Muscle layer of colon (tissue), 2 donors: ENCODE results near the gene CHST13.

ENCODE experiments used
- H3K27ac ChIP-seq: one replicate; pipeline ENCODE4 v1.7.0; 2013; ENCODE audit warnings: low read depth, mild to moderate bottlenecking, low read length, moderate library complexity
- H3K27me3 ChIP-seq, 2 donors: one replicate each; pipeline ENCODE4 v1.7.0; 2013; ENCODE audit warnings: low read length in 2 of 2, mild to moderate bottlenecking in 2 of 2; ENCODE audit not compliant: insufficient read depth in 2 of 2, control insufficient read depth in 1 of 2
- H3K36me3 ChIP-seq: one replicate; pipeline ENCODE4 v1.7.0; 2013; ENCODE audit warnings: mild to moderate bottlenecking, low read length; ENCODE audit not compliant: insufficient read depth
- H3K4me1 ChIP-seq: one replicate; pipeline ENCODE4 v1.7.0; 2013; ENCODE audit warnings: mild to moderate bottlenecking, low read length; ENCODE audit not compliant: insufficient read depth
- H3K4me3 ChIP-seq, 2 donors: one replicate each; pipeline ENCODE4 v1.7.0; 2013; ENCODE audit warnings: low read length in 2 of 2, low read depth in 1 of 2, mild to moderate bottlenecking in 1 of 2, moderate library complexity in 1 of 2
- H3K9ac ChIP-seq: one replicate; pipeline ENCODE4 v1.7.0; 2013; ENCODE audit warnings: low read length
- H3K9me3 ChIP-seq: one replicate; pipeline ENCODE4 v1.7.0; 2013; ENCODE audit warnings: mild to moderate bottlenecking, low read length
- donor health status: abdominal sarcoma.
- donor health status: Adenocarcinoma of cecum.

Gene CHST13

DNA sequence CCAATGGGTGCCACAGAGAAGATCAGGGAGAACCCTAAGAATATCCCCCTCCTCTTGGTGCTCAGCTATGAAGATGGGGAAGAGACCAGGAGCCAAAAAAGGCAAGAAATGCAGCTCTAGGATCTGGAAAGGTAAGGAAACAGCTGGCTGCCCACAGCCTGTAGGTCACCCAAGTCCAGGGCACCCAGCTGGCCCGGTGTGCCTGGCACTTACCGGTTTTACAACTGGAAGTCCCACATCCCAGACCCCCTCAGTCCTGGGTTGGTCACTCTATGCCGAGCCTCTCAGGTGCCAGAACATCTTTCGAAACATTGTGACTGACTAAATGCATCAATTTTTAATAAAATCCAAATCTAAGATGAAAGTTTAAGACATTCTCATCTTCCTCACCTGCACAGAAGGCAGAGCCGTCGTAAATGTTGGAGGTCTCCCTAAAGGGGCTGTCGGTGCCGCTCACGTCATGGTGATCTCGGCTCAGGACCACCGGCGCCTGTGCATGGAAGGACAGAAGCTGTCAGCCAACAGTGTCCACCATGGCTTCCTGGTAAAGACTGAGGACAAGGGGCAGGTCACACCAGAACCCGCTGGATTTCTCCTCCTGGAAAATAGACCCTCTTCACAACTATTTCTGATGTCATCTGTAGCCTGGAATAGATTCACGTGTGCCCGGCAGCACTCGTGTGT is 34.9 kb upstream of the CHST13 start:
- H3K9ac ChIP-seq = no peak overlapping the region
- H3K27ac ChIP-seq = no peak overlapping the region
- H3K36me3 ChIP-seq = no peaks in the 10 kb centered on the region
- no peaks in the 10 kb centered on the region for H3K27me3 ChIP-seq
- H3K4me3 ChIP-seq = no peak overlapping the region
- H3K9me3 ChIP-seq = no peaks in the 10 kb centered on the region
- H3K4me1 ChIP-seq = no peaks in the 10 kb centered on the region

DNA sequence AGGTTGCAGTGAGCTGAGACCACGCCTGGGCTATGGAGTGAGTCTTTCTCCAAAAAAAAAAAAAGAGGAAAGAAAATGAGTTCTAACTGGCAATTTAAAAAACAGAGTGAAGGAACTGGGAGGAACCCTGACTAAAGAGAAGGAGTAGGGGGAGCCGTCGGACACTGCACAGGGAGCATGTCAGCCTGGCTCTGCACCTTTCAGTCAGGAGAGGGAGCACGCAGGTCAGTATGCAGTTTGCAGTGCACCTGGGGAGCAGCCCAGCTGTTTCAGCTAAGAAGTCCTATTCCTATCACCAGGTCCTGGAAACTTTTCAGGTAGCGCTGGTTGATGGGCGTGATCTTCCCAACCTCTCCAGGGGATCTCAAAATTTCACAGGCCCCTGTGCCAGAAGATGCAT is 33.3 kb upstream of the CHST13 start:
- no peaks in the 10 kb centered on the region for H3K27me3 ChIP-seq
- no peaks in the 10 kb centered on the region for H3K9me3 ChIP-seq
- no peak overlapping the region for H3K27ac ChIP-seq
- no peaks in the 10 kb centered on the region for H3K36me3 ChIP-seq
- H3K9ac ChIP-seq = no peak overlapping the region
- no peaks in the 10 kb centered on the region for H3K4me1 ChIP-seq
- H3K4me3 ChIP-seq = no peak overlapping the region

DNA sequence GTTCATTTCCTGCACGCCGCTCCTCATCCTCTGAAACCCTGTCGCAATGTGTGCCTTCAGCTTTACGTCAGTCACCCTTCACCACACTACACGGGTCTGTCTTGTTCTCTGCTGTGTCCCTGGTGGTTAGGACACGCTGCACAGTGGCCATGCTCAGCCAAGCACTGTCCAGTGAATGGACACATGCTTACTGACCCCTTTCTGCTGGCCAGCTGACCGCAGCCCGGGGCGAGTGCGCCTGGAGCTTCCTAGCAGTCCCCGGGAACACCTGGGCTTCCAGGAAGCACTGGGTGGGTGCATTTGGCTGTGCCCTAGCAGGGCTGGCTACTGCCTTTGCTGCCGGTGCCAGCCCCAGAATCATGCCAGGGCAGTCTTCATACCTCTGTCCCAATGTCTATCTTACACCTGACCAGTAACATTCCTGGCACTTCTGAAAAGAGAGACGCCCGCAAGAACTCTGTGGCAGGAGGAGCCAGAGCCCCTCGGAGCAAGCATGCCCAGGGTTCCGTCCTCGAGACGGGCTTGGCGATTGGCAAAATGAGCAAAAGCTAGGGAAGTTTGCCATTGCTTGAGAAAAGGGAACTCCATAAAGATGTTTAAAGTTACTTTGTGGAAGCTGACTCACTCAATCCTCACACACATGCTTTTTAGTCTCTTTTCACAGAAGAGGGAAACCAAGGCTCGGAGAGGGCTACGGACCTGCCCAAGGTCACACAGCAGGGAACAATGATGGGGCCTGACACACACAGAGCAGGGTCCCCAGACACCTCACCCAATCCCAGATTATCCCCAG is 32.5 kb upstream of the CHST13 start:
- Histone ChIP-seq H3K27me3 (no peaks in the 10 kb centered on the region), H3K4me3 (no peak overlapping the region), H3K4me1 (no peaks in the 10 kb centered on the region), H3K9ac (no peak overlapping the region), H3K9me3 (no peaks in the 10 kb centered on the region), H3K27ac (no peak overlapping the region), H3K36me3 (no peaks in the 10 kb centered on the region)

DNA sequence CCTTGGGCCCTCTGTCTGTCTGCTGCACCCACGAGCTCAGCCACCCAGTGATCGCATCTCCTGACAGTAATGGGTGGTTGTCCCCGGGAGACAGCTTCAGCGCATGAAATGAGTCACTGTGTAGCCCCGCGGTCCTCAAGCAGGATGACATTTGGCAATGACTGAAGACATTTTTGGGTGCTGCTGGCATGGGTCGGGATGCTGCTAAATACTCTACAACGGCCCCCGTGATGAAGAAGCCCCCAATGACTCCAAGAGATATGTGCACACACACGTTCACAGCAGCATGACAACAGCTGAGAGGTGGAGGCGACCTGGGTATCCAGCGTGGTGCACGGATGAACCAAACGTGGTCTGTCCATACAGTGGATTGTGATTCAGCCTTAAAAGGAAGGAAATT is 30.9 kb upstream of the CHST13 start:
- Histone ChIP-seq H3K9ac (no peak overlapping the region), H3K4me1 (no peaks in the 10 kb centered on the region), H3K4me3 (no peak overlapping the region), H3K9me3 (no peaks in the 10 kb centered on the region), H3K27ac (no peak overlapping the region), H3K36me3 (no peaks in the 10 kb centered on the region), H3K27me3 (no peaks in the 10 kb centered on the region)

DNA sequence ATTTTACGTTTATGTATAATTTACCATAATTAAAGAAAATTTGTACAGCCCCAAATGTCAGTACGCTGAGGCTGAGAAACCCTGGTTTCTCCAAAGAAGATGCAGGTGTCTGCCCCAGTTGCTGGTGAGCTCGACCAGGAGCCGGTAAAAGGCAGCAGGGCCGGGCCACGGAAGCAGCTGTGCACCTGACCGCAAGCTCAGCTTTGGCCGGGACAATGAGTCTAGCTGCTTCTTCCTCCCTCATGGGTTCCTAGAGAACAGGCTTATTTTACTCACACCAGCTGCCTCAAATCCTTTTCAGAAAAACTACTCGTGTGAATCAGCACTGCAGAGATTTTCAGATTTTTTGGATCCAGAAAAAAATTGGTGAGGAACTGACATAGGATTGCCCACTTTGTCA is 30.2 kb upstream of the CHST13 start:
- H3K9me3 ChIP-seq = no peaks in the 10 kb centered on the region
- H3K36me3 ChIP-seq = no peaks in the 10 kb centered on the region
- H3K4me3 ChIP-seq = no peak overlapping the region
- H3K27me3 ChIP-seq = no peaks in the 10 kb centered on the region
- H3K4me1 ChIP-seq = no peaks in the 10 kb centered on the region
- no peak overlapping the region for H3K27ac ChIP-seq
- no peak overlapping the region for H3K9ac ChIP-seq

DNA sequence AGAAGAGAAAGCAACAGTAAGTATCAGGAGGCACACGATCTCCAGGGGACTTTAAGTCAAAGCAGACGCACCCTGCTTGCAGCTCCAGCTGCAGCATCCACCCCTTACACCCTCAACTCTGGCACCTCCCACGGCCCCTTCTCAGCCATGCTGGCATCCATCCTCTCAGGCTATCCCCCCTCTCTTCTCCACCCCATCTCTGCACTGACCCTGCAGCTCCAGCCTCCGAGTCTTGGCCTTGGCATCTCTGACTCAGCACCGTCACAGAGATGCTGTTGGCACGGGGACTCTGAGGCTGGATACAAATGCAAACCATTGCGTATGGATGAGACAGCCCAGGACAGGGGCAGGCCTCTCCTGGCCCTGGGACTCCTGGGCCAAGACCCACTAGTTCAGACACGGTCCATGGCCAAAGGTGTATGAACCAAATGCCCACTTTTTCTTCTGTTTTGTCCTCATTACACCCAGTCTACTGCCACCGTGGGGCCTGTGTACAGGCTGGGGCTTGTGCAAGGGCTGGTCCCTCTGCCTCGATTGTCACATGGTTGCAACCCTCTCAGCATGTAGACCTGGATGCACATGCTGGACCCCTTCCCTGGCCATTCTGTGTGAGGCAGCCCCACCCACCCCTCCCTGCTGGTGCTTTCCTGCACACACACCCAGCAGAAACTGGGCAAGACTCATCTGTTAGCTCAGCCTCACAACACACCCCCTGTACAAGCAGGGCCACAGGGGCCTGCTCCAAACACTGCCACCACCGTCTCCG is 29.6 kb upstream of the CHST13 start:
- H3K27me3 ChIP-seq = no peaks in the 10 kb centered on the region
- H3K4me3 ChIP-seq = no peak overlapping the region
- H3K36me3 ChIP-seq = no peaks in the 10 kb centered on the region
- no peaks in the 10 kb centered on the region for H3K4me1 ChIP-seq
- H3K27ac ChIP-seq = no peak overlapping the region
- H3K9ac ChIP-seq = no peak overlapping the region
- no peaks in the 10 kb centered on the region for H3K9me3 ChIP-seq

DNA sequence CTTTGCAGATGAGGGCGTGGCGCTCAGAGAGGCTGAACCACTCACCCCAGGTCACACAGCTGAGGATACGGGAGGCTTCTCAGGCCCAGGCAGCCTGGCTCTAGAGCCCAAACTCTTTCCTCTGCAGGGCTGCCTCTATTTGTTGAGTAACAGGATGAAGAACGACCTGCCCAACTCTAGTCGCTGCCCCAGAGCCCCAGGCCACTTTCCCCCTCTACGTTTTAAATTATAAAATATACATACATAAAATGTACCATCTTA is 29.1 kb upstream of the CHST13 start:
- no peaks in the 10 kb centered on the region for H3K4me1 ChIP-seq
- no peaks in the 10 kb centered on the region for H3K36me3 ChIP-seq
- H3K9me3 ChIP-seq = no peaks in the 10 kb centered on the region
- no peaks in the 10 kb centered on the region for H3K27me3 ChIP-seq
- H3K4me3 ChIP-seq = no peak overlapping the region
- no peak overlapping the region for H3K9ac ChIP-seq
- no peak overlapping the region for H3K27ac ChIP-seq

DNA sequence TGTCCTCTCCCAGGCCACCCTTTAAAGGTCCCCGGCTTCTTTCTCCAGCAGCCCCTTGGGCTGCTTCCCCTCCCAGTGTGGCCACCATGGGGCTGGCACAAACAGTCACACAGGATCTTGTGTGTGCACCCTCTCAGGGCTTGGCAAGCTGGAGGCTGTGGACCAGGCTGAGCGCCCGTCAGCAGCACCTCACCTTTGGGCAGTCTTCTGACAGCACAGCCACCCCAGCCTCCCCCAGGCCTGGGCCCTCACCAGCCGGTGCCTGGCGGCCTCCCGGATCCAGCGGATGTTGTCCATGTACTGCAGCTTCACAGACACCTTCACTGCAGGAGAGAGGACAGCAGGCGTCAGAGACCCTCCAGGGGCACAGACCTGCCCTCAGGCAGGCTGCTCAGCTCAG is 28.2 kb upstream of the CHST13 start:
- Histone ChIP-seq H3K27me3 (no peaks in the 10 kb centered on the region), H3K9me3 (no peaks in the 10 kb centered on the region), H3K36me3 (no peaks in the 10 kb centered on the region), H3K4me3 (no peak overlapping the region), H3K9ac (no peak overlapping the region), H3K27ac (no peak overlapping the region), H3K4me1 (no peaks in the 10 kb centered on the region)

DNA sequence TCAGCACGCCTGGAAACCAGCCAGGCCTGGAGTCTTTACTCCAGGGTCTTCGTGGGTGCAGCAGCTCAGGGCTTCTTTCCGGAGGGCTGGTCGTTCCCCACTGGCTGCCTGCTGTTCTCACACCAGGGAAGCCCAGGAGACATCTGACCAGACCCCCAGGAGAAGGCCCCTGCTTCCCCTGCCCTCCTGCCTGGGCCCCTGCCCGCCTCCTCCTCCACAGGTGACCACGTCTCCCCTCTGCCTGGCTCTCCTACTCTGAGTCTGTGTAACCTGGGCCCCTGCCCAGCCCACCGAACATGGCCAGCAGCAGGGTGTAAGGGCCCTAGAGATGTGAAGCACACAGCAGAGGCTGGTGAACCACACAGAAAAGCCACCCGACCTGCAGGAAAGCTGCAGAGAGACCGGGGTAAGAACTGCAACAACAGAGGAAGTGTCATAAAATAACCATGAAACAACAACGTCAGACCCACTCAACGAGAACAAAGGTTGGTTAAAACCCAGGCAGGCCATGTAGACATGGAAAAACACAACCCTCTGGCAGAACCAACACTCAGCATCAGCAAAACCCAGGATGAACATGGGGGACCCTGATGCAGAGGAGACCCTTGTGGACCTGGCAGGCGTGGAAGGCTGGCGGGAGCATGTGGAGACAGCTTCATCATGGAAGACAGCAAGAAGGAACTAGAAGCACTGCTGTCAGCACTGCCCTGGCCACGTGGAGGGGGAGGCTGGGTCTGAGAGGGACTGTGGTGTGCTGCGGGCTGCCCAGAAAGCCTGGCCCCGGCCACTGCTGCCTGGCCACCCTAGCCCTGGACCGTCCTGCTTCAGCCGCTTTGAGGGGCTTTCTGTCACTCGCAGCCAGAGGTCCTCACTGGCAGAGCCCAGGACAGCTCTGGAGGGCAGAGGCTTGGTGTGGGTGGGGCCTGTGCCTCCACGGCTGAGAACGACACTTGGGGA is 26.8 kb upstream of the CHST13 start:
- Histone ChIP-seq H3K4me1 (no peaks in the 10 kb centered on the region), H3K27ac (no peak overlapping the region), H3K27me3 (no peaks in the 10 kb centered on the region)

DNA sequence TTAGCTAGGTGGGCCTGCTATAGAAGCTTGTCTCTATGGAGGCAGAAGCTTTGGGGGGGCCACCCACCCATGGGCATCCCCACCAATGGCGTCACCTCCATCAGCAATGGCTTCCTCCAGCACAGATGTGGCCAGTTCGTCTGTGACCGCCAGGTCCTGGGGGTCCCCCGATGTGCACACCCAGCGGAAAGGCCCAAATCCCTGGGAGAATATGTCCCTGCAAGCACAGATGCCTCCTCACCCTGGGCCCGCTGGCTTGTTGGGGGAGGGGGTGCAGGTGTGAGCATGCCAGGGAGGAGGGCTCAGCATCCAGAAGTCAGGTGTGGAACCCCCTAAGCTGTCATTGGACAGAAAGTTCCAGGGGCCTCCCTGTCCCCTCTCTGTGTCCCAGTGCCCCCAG is 26.0 kb upstream of the CHST13 start:
- H3K4me1 ChIP-seq = no peaks in the 10 kb centered on the region
- no peak overlapping the region for H3K27ac ChIP-seq
- no peak overlapping the region for H3K9ac ChIP-seq
- H3K9me3 ChIP-seq = no peaks in the 10 kb centered on the region
- no peaks in the 10 kb centered on the region for H3K36me3 ChIP-seq
- H3K4me3 ChIP-seq = no peak overlapping the region
- no peaks in the 10 kb centered on the region for H3K27me3 ChIP-seq

More for the DNA sequence above, 26.8 kb upstream of the CHST13 start:
- H3K9ac ChIP-seq = no peak overlapping the region
- no peak overlapping the region for H3K4me3 ChIP-seq
- H3K9me3 ChIP-seq = no peaks in the 10 kb centered on the region
- H3K36me3 ChIP-seq = no peaks in the 10 kb centered on the region

DNA sequence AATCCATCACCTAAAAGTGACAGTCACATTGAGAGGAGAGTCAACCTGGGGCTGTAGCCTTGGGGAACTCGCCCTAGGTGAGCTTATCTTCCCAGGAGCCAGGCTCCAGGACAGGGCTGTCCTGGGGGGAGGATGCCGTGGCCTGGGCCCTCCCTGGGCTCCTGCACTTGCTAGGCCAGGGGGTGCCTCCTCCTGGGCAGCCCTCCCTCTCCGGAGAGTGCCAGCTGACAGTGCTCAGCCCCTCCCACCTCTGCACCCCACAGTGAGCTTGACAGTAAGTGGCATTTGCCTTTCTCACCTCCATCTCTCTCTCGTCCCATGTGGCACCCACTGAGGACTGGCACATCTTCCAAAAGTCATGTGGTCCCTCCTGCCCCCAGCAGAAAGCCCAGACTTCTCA is 25.5 kb upstream of the CHST13 start:
- no peaks in the 10 kb centered on the region for H3K36me3 ChIP-seq
- H3K27ac ChIP-seq = no peak overlapping the region
- H3K4me3 ChIP-seq = no peak overlapping the region
- no peaks in the 10 kb centered on the region for H3K27me3 ChIP-seq
- no peak overlapping the region for H3K9ac ChIP-seq
- H3K9me3 ChIP-seq = no peaks in the 10 kb centered on the region
- H3K4me1 ChIP-seq = no peaks in the 10 kb centered on the region
